B cell (primary cell): ENCODE measurements around the gene MIOX. TPM values are rescaled to one million over a fixed set of nuclear protein-coding genes. Genes with fewer than 3 reads are reported as not detected.

Experiments used
- ATAC-seq: fragments of 200-7000 bp; cut with Tn5 transposase; one replicate; pipeline ENCODE4 v1.10.0; 2021; ENCODE audit warnings: low read depth, mild to moderate bottlenecking, moderate number of reproducible peaks, moderate library complexity
- CTCF ChIA-PET: fragments of 350-600 bp; sonication (Branson Sonifier 250); formaldehyde crosslinking; loops from one replicate; lab custom pipeline; 2021; ENCODE audit warnings: antibody characterized with exemption, inconsistent platforms; lab: Charles Lee
- POLR2A ChIA-PET: fragments of 350-600 bp; sonication (Branson Sonifier 250); formaldehyde crosslinking; loops from one replicate; lab custom pipeline; 2021; ENCODE audit warnings: antibody characterized with exemption; lab: Charles Lee
- DNase-seq: peaks from one replicate; pipeline ENCODE4 v3.0.0; 2013
- H2AFZ ChIP-seq: 2 replicates; pipeline ENCODE4 v1.6.1; 2012; ENCODE audit warnings: mild to moderate bottlenecking, low read depth, low read length; ENCODE audit not compliant: insufficient read depth, poor library complexity, severe bottlenecking
- H3K27ac ChIP-seq, 2 donors: 1 replicate in 1 of 2; 2 replicates in 1 of 2; pipeline ENCODE4 v1.5.1; 2012 to 2013; ENCODE audit warnings: low read length in 2 of 2, mild to moderate bottlenecking in 2 of 2, moderate library complexity in 1 of 2
- H3K27me3 ChIP-seq, 4 experiments: fragments of 200-600 bp in 1 of 4; sonication (generic) in 1 of 4; replicated peaks in 1 of 4; 1 replicate in 2 of 4; 2 replicates in 2 of 4; pipeline versions ENCODE4 v1.6.1 to v1.7.0; 2013 to 2016; ENCODE audit warnings: low read length in 3 of 4, mild to moderate bottlenecking in 2 of 4, mixed read lengths in 1 of 4, moderate library complexity in 1 of 4; ENCODE audit not compliant: insufficient read depth in 4 of 4, control insufficient read depth in 3 of 4; ENCODE audit errors: control extremely low read depth in 1 of 4
- H3K36me3 ChIP-seq, 2 experiments: replicated peaks in 1 of 2; 1 replicate in 1 of 2; 2 replicates in 1 of 2; pipeline versions ENCODE4 v1.6.1 to v1.7.1; 2013; ENCODE audit warnings: low read length in 1 of 2; ENCODE audit not compliant: insufficient read depth in 2 of 2, control insufficient read depth in 1 of 2; ENCODE audit errors: control extremely low read depth in 1 of 2, extremely low read depth in 1 of 2
- H3K4me1 ChIP-seq, 2 donors: fragments of 200-600 bp in 1 of 2; sonication (generic) in 1 of 2; 1 replicate in 1 of 2; 2 replicates in 1 of 2; pipeline versions ENCODE4 v1.5.1 to v1.6.1; 2013 to 2017; ENCODE audit warnings: low read length in 2 of 2; ENCODE audit not compliant: control insufficient read depth in 2 of 2, insufficient read depth in 2 of 2
- H3K4me2 ChIP-seq: replicated peaks from 2 replicates; pipeline ENCODE3; 2012; ENCODE audit warnings: mild to moderate bottlenecking, low read depth, low read length; ENCODE audit not compliant: poor library complexity, severe bottlenecking
- H3K4me3 ChIP-seq, 5 experiments: fragments of 200-600 bp in 1 of 5; sonication (generic) in 1 of 5; 1 replicate in 3 of 5; 2 replicates in 2 of 5; pipeline versions ENCODE4 v1.5.1 to v1.7.0; 2011 to 2016; ENCODE audit warnings: low read length in 4 of 5, mild to moderate bottlenecking in 4 of 5, low read depth in 2 of 5, control low read depth in 1 of 5, moderate library complexity in 1 of 5; ENCODE audit not compliant: insufficient read depth in 1 of 5; ENCODE audit errors: control extremely low read depth in 1 of 5, extremely low read depth in 1 of 5
- H3K79me2 ChIP-seq: fragments of 200-600 bp; sonication (generic); one replicate; pipeline ENCODE4 v1.6.0; 2016; ENCODE audit warnings: low read length; ENCODE audit not compliant: control insufficient read depth, insufficient read depth
- H3K9ac ChIP-seq: fragments of 200-600 bp; sonication (generic); 2 replicates; pipeline ENCODE4 v1.6.1; 2017; ENCODE audit warnings: mild to moderate bottlenecking, low read length, moderate library complexity
- H3K9me3 ChIP-seq, 3 donors: one replicate each; pipeline versions ENCODE4 v1.6.1 to v1.7.1; 2013; ENCODE audit warnings: low read length in 2 of 3; ENCODE audit not compliant: control insufficient read depth in 2 of 3, insufficient read depth in 1 of 3; ENCODE audit errors: control extremely low read depth in 1 of 3
- H4K20me1 ChIP-seq: 2 replicates; pipeline ENCODE4 v1.6.0; 2012; ENCODE audit warnings: mild to moderate bottlenecking, low read length; ENCODE audit not compliant: insufficient read depth, control insufficient read depth, poor library complexity, severe bottlenecking
- H3K27ac Mint-ChIP-seq: one replicate; pipeline ENCODE4 v1.8.0; 2021; ENCODE audit warnings: mixed read lengths
- H3K27me3 Mint-ChIP-seq: one replicate; pipeline ENCODE4 v1.8.0; 2021; ENCODE audit warnings: mixed read lengths
- H3K4me1 Mint-ChIP-seq: one replicate; pipeline ENCODE4 v1.8.0; 2021; ENCODE audit warnings: mixed read lengths
- H3K4me3 Mint-ChIP-seq: one replicate; pipeline ENCODE4 v1.8.0; 2021; ENCODE audit warnings: mixed read lengths
- H3K9me3 Mint-ChIP-seq: one replicate; pipeline ENCODE4 v1.8.0; 2022; ENCODE audit warnings: mixed read lengths; ENCODE audit not compliant: insufficient read depth
- CTCF ChIP-seq: fragments of 200-600 bp; IDR thresholded peaks from one replicate; pipeline ENCODE4 v1.8.0; 2022; ENCODE audit warnings: antibody characterized with exemption, mild to moderate bottlenecking
- EZH2 ChIP-seq: IDR thresholded peaks from 2 replicates; pipeline ENCODE4 v1.6.1; 2012; ENCODE audit warnings: borderline replicate concordance, low read depth, mild to moderate bottlenecking, moderate library complexity, low read length; ENCODE audit not compliant: insufficient read depth, poor library complexity, severe bottlenecking
- WGBS: methylation state at CpG from one replicate; pipeline ENCODE4 v1.1.5; 2013; ENCODE audit warnings: missing lambda C conversion rate; ENCODE audit not compliant: insufficient coverage; 5-methylcytosine and 5-hydroxymethylcytosine counted together
- intact Hi-C: fragments of 100-400 bp; cut with micrococcal nuclease; formaldehyde crosslinking; loops from one replicate; pipeline ENCODE4 v1.10.0; 2022
- polyA plus RNA-seq: library from polyadenylated mRNA; depleted of rRNA; stranded (reverse); fragments of >200 nt; gene quantifications from 2 replicates; pipeline ENCODE4 v1.2.3, GENCODE V29; 2012
- total RNA-seq, 2 donors: library from RNA; stranded (reverse); fragments of 120-200 nt in 1 of 2; gene quantifications; 1 replicate in 1 of 2; 2 replicates in 1 of 2; pipeline versions ENCODE4 v1.2.3 to v1.2.4, GENCODE V29; 2013 to 2022

MIOX gene
- total and polyA plus RNA-seq, 2 donors (not counting 1 experiment from before 2014, with no cell fraction given) = 0.88 TPM; not detected in 1

GRCh38 chr22:50473088-50473487 is 13.6 kb upstream of the MIOX start:
- H3K27me3 Mint-ChIP-seq = no peaks in the 10 kb centered on the region
- peak; percentile 60 for DNase-seq
- H3K9me3 ChIP-seq = no peaks in the 10 kb centered on the region
- H3K36me3 ChIP-seq = peaks cover 0 to 7% of the 10 kb centered on the region in 2 experiments
- peak overlapping the region; percentile 89 for H3K4me3 Mint-ChIP-seq
- H2AFZ ChIP-seq = no peak overlapping the region
- H3K4me2 ChIP-seq = peak overlapping the region; percentile 99
- H3K4me1 ChIP-seq = peaks cover 61 to 69% of the 10 kb centered on the region in 2 donors
- TF ChIP-seq CTCF = peak; percentile 38
- TF ChIP-seq EZH2 = no peak
- no peak for ATAC-seq
- no peaks in the 10 kb centered on the region for H3K27me3 ChIP-seq
- peaks cover 58% of the 10 kb centered on the region for H4K20me1 ChIP-seq
- H3K27ac ChIP-seq = peak overlapping the region in 1 of 2 donors; percentile 90
- H3K79me2 ChIP-seq = peaks cover 67% of the 10 kb centered on the region
- POLR2A ChIA-PET = interaction anchor here (1.3 kb wide), 1 partner anchor 52 kb away, joined by 5 read pairs; the partner anchor contains the start of gene SCO2
- H3K4me1 Mint-ChIP-seq = peaks cover 65% of the 10 kb centered on the region
- intact Hi-C loops = loop anchor here (5.0 to 10.0 kb wide), 2 partner anchors 54 to 538 kb away; partner anchors contain the start of gene SCO2
- H3K4me3 ChIP-seq = peak overlapping the region in 3 of 5 experiments; percentile 68 to 81 (median 72)
- peak overlapping the region; percentile 87 for H3K9ac ChIP-seq
- peak overlapping the region; percentile 92 for H3K27ac Mint-ChIP-seq
- H3K9me3 Mint-ChIP-seq = no peaks in the 10 kb centered on the region
- 94% methylated on average over 5 of the region's 6 CpGs for WGBS
- CTCF ChIA-PET = interaction anchor here (1.1 to 2.2 kb wide), 7 partner anchors 12 to 232 kb away, joined by 3 to 16 read pairs (median 4); partner anchors contain the start of gene SCO2
